A673 (cell line): ENCODE data around the gene MAPKAPK2. TPM values are rescaled to one million over a fixed set of nuclear protein-coding genes. Genes with fewer than 3 reads are reported as not detected.

Source experiments
- BruUV-seq: library from RNA; stranded (reverse); fragments of 400-500 nt; replicated peaks from 2 replicates; lab custom pipeline; 2021; lab: Mats Ljungman, UMichigan
- CTCF ChIA-PET: fragments of 300-600 bp; sonication (Branson Sonifier 250); formaldehyde crosslinking; loops from one replicate; lab custom pipeline; 2022; ENCODE audit warnings: antibody characterized with exemption; lab: Charles Lee
- POLR2A ChIA-PET: fragments of 300-600 bp; sonication (Branson Sonifier 250); formaldehyde crosslinking; loops from one replicate; lab custom pipeline; 2022; ENCODE audit warnings: antibody characterized with exemption; ENCODE audit not compliant: low non-redundant PET; lab: Charles Lee
- DNase-seq: peaks from one replicate; pipeline ENCODE4 v3.0.0-alpha.2; 2015; ENCODE audit warnings: low spot score
- H3K27ac ChIP-seq: fragments of 200-600 bp; sonication (generic); 2 replicates; pipeline ENCODE4 v1.5.1; 2016; ENCODE audit warnings: mixed run types, low read depth, mild to moderate bottlenecking, mixed read lengths, antibody characterized with exemption, low read length; ENCODE audit not compliant: poor library complexity, severe bottlenecking
- H3K27me3 ChIP-seq: fragments of 200-600 bp; sonication (generic); replicated peaks from 2 replicates; pipeline ENCODE4 v1.6.1; 2017; ENCODE audit warnings: mixed run types, low read depth, mild to moderate bottlenecking, mixed read lengths, antibody characterized with exemption, low read length; ENCODE audit not compliant: insufficient read depth, poor library complexity
- H3K36me3 ChIP-seq: fragments of 200-600 bp; sonication (generic); 2 replicates; pipeline ENCODE4 v1.6.1; 2016; ENCODE audit warnings: mixed run types, mild to moderate bottlenecking, mixed read lengths, antibody characterized with exemption, low read length; ENCODE audit not compliant: insufficient read depth, poor library complexity, severe bottlenecking
- H3K4me1 ChIP-seq: fragments of 200-600 bp; sonication (generic); 2 replicates; pipeline ENCODE4 v1.6.1; 2017; ENCODE audit warnings: mixed run types, mild to moderate bottlenecking, mixed read lengths, antibody characterized with exemption, low read length; ENCODE audit not compliant: insufficient read depth, poor library complexity, severe bottlenecking
- H3K4me3 ChIP-seq: fragments of 200-600 bp; sonication (generic); 2 replicates; pipeline ENCODE4 v1.5.1; 2016; ENCODE audit warnings: low read depth, mixed run types, mild to moderate bottlenecking, mixed read lengths, low read length; ENCODE audit not compliant: poor library complexity, severe bottlenecking
- H3K9me3 ChIP-seq: fragments of 200-600 bp; sonication (generic); 2 replicates; pipeline ENCODE4 v1.6.1; 2016; ENCODE audit warnings: mixed run types, low read depth, mild to moderate bottlenecking, mixed read lengths, antibody characterized with exemption, low read length; ENCODE audit not compliant: poor library complexity, severe bottlenecking
- CTCF ChIP-seq: fragments of 300-800, 200-600 bp; sonication (generic); conservative IDR thresholded peaks from 2 replicates; pipeline ENCODE4 v1.5.1; 2017; ENCODE audit warnings: low read depth, mild to moderate bottlenecking, antibody characterized with exemption, low read length, moderate library complexity, mixed read lengths
- EZH2 ChIP-seq: fragments of 200-600 bp; sonication (generic); IDR thresholded peaks from 2 replicates; pipeline ENCODE4 v1.6.1; 2017; ENCODE audit warnings: borderline replicate concordance, low read depth, mild to moderate bottlenecking, mixed read lengths, antibody characterized with exemption, low read length; ENCODE audit not compliant: poor library complexity, severe bottlenecking
- intact Hi-C: fragments of 100-400 bp; cut with micrococcal nuclease; formaldehyde crosslinking; loops from one replicate; pipeline ENCODE4 v1.10.0; 2022; ENCODE audit not compliant: unreplicated experiment
- total RNA-seq: library from RNA; stranded (reverse); gene quantifications from 2 replicates; pipeline ENCODE4 v1.2.3, GENCODE V29; 2021

Gene MAPKAPK2
- total RNA-seq, 1 experiment from 2014 or later, result 39.2 TPM

- POLR2A ChIA-PET, result no interaction called here
- H3K27me3 ChIP-seq, result no peaks in the 10 kb centered on the region
- no peak overlapping the region for H3K4me3 ChIP-seq
- CTCF ChIA-PET, result no interaction called here
- no peak overlapping the region for H3K27ac ChIP-seq
- H3K36me3 ChIP-seq, result no peaks in the 10 kb centered on the region
- no peaks in the 10 kb centered on the region for H3K4me1 ChIP-seq
- no peak for TF ChIP-seq EZH2
- TF ChIP-seq CTCF, result no peak
- intact Hi-C loops, result no loop called here
- no peak for DNase-seq
- H3K9me3 ChIP-seq, result no peaks in the 10 kb centered on the region
- BruUV-seq, result no TSS peak
These were observed 11.6 kb upstream of the MAPKAPK2 start for GRCh38 chr1:206672844-206673758.

GRCh38 chr1:206674236-206674635 is 10.5 kb upstream of the MAPKAPK2 start:
- no peak for DNase-seq
- Histone ChIP-seq H3K36me3 (no peaks in the 10 kb centered on the region), H3K4me3 (no peak overlapping the region), H3K4me1 (no peaks in the 10 kb centered on the region), H3K9me3 (no peaks in the 10 kb centered on the region), H3K27ac (no peak overlapping the region), H3K27me3 (no peaks in the 10 kb centered on the region)
- no peak for TF ChIP-seq EZH2
- no peak for TF ChIP-seq CTCF
- ChIA-PET CTCF (no interaction called here), POLR2A (no interaction called here)
- intact Hi-C loops, result no loop called here
- BruUV-seq, result no TSS peak

- H3K27me3 ChIP-seq, result no peaks in the 10 kb centered on the region
- TF ChIP-seq EZH2 (no peak), CTCF (no peak)
- intact Hi-C loops, result no loop called here
- H3K9me3 ChIP-seq, result no peaks in the 10 kb centered on the region
- BruUV-seq, result no TSS peak
- no peak overlapping the region for H3K4me3 ChIP-seq
- no peak overlapping the region for H3K27ac ChIP-seq
- ChIA-PET POLR2A (no interaction called here), CTCF (no interaction called here)
- no peak for DNase-seq
- H3K36me3 ChIP-seq, result no peaks in the 10 kb centered on the region
- no peaks in the 10 kb centered on the region for H3K4me1 ChIP-seq
These were observed 9.9 kb upstream of the MAPKAPK2 start for GRCh38 chr1:206674745-206675175.
